Measurements from ENCODE around the gene UBAP1L.

The UBAP1L gene

DNA sequence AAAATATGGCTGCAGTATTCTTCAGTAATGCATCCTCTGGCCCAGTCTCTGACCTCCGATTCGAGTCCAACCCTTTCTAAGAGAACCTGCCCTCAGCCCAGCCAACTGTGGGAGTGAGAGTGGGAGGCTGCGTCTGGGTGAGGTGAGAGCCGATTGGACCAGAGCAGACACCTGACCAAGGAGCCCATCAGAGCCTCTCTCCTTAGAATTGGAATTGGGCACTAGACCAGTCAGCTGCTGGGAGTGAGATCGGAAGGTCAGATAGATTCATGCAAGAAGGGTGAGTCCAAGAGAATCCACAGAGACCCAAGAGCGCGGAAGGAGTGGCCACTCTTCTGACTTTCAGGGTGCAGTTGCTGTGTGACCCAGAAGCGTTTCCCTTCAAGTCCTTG is 57.5 kb downstream of the UBAP1L start:
- Histone ChIP-seq H3K4me2 (ENCODE audit: low read depth, low read length, poor library complexity, severe bottlenecking) (no peak overlapping the region), H3F3A (ENCODE audit: insufficient read depth) (no peaks in the 10 kb centered on the region), H2AFZ (ENCODE audit: low read depth, low read length, severe bottlenecking) (no peak overlapping the region)

DNA sequence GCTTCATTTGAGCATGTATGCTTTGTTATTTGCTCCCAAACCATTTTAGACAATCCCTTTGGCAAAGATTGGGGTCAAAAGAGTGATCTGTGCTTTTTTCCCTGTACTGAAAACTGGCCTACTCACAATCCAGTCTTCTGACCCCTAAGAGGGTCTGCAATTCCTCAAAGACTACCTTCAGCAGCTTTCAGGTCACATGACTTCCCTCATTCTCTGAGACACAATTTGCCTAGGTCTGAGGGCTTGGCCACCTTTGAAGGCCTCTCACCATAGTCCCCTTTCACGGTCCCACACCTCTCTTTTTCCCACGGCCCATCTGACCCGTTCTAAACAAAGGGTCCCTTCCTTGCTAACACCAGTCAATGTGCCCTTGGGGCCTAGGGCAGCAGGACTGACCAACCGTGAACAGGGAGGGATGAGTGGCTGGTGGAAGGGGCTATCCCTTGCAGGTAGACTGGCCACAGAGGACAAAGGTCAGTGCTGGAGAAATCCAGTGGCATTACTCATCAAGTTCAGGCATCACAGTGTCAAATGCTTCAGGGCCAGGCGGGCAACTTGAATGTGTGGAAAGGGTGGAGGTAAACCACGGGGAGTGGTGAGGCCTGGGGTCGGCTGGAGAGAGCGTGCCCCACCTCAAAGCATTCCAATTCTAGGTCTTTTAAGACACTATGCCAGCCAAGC is 58.0 kb downstream of the UBAP1L start:
- Histone ChIP-seq H3K9ac (ENCODE audit: low read length) (no peak overlapping the region), H3K9me3 (ENCODE audit: insufficient read depth, low read length) (no peaks in the 10 kb centered on the region), H3K27me3 (ENCODE audit: low read length) (no peaks in the 10 kb centered on the region), H3K9me2 (replicated peaks; ENCODE audit: insufficient read depth, low read length) (no peaks in the 10 kb centered on the region), H3K4me3 (ENCODE audit: insufficient read depth, low read length, poor library complexity, severe bottlenecking) (no peak overlapping the region), H3F3A (ENCODE audit: insufficient read depth) (no peaks in the 10 kb centered on the region), H2AFZ (ENCODE audit: low read depth, low read length, severe bottlenecking) (no peak overlapping the region), H3K27ac (ENCODE audit: low read depth, low read length) (no peak overlapping the region), H3K4me2 (ENCODE audit: low read depth, low read length, poor library complexity, severe bottlenecking) (no peak overlapping the region), H3K36me3 (ENCODE audit: low read length) (no peaks in the 10 kb centered on the region), H4K20me1 (ENCODE audit: low read depth, low read length) (no peaks in the 10 kb centered on the region), H3K79me2 (ENCODE audit: insufficient read depth, low read length) (no peaks in the 10 kb centered on the region)
- no peak for TF ChIP-seq EZH2phosphoT487 (conservative IDR thresholded peaks at IDR 0.05; ENCODE audit: low read length)
- TF ChIP-seq, protein P1, sequence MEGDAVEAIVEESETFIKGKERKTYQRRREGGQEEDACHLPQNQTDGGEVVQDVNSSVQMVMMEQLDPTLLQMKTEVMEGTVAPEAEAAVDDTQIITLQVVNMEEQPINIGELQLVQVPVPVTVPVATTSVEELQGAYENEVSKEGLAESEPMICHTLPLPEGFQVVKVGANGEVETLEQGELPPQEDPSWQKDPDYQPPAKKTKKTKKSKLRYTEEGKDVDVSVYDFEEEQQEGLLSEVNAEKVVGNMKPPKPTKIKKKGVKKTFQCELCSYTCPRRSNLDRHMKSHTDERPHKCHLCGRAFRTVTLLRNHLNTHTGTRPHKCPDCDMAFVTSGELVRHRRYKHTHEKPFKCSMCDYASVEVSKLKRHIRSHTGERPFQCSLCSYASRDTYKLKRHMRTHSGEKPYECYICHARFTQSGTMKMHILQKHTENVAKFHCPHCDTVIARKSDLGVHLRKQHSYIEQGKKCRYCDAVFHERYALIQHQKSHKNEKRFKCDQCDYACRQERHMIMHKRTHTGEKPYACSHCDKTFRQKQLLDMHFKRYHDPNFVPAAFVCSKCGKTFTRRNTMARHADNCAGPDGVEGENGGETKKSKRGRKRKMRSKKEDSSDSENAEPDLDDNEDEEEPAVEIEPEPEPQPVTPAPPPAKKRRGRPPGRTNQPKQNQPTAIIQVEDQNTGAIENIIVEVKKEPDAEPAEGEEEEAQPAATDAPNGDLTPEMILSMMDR (IDR thresholded peaks at IDR 0.05; ENCODE audit: insufficient read depth, low read length, poor library complexity, severe bottlenecking), result no peak

More for the DNA sequence above, 57.5 kb downstream of the UBAP1L start:
- no peak overlapping the region for H3K4me3 ChIP-seq (ENCODE audit: insufficient read depth, low read length, poor library complexity, severe bottlenecking)
- no peaks in the 10 kb centered on the region for H4K20me1 ChIP-seq (ENCODE audit: low read depth, low read length)
- H3K79me2 ChIP-seq (ENCODE audit: insufficient read depth, low read length), result no peaks in the 10 kb centered on the region
- no peaks in the 10 kb centered on the region for H3K27me3 ChIP-seq (ENCODE audit: low read length)
- H3K27ac ChIP-seq (ENCODE audit: low read depth, low read length), result no peak overlapping the region
- TF ChIP-seq, protein P1 (IDR thresholded peaks at IDR 0.05; ENCODE audit: insufficient read depth, low read length, poor library complexity, severe bottlenecking), result no peak
- TF ChIP-seq EZH2phosphoT487 (conservative IDR thresholded peaks at IDR 0.05; ENCODE audit: low read length), result no peak
- no peak overlapping the region for H3K9ac ChIP-seq (ENCODE audit: low read length)
- H3K36me3 ChIP-seq (ENCODE audit: low read length), result no peaks in the 10 kb centered on the region
- no peaks in the 10 kb centered on the region for H3K9me3 ChIP-seq (ENCODE audit: insufficient read depth, low read length)
- H3K9me2 ChIP-seq (replicated peaks; ENCODE audit: insufficient read depth, low read length), result no peaks in the 10 kb centered on the region

DNA sequence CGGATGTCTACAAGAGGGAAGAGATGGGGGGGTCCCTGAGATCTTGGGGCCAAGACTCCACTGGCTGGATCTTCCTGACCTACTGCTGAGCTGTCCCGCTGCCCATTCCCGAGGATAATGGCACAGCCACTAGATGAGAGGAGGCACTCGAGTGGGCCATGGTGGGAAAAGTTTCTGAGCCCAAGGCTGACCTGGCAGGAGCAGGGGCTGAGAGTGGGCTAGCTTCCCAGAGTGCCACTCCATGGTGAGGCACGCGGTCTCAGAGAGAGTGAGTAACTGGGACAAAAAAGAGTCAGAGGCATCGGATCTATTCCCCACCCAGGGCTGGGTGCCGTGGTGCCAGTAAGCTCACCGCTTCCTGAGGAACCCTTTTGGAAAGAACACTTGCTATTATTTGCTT is 58.9 kb downstream of the UBAP1L start:
- Histone ChIP-seq H3K9me3 (ENCODE audit: insufficient read depth, low read length) (no peaks in the 10 kb centered on the region), H3K9me2 (replicated peaks; ENCODE audit: insufficient read depth, low read length) (no peaks in the 10 kb centered on the region), H4K20me1 (ENCODE audit: low read depth, low read length) (no peaks in the 10 kb centered on the region), H3K27ac (ENCODE audit: low read depth, low read length) (no peak overlapping the region), H3K4me2 (ENCODE audit: low read depth, low read length, poor library complexity, severe bottlenecking) (no peak overlapping the region), H3K27me3 (ENCODE audit: low read length) (no peaks in the 10 kb centered on the region), H2AFZ (ENCODE audit: low read depth, low read length, severe bottlenecking) (no peak overlapping the region), H3K36me3 (ENCODE audit: low read length) (no peaks in the 10 kb centered on the region), H3F3A (ENCODE audit: insufficient read depth) (no peaks in the 10 kb centered on the region), H3K9ac (ENCODE audit: low read length) (no peak overlapping the region), H3K79me2 (ENCODE audit: insufficient read depth, low read length) (no peaks in the 10 kb centered on the region), H3K4me3 (ENCODE audit: insufficient read depth, low read length, poor library complexity, severe bottlenecking) (no peak overlapping the region)
- no peak for TF ChIP-seq EZH2phosphoT487 (conservative IDR thresholded peaks at IDR 0.05; ENCODE audit: low read length)
- TF ChIP-seq, protein P1 (IDR thresholded peaks at IDR 0.05; ENCODE audit: insufficient read depth, low read length, poor library complexity, severe bottlenecking), result no peak

Data from SU-DHL-6 (cell line).